ENCODE data around the gene PFKFB3. TPM values are rescaled to one million over a fixed set of nuclear protein-coding genes. Genes with fewer than 3 reads are reported as not detected.

Gene PFKFB3
- total and polyA plus RNA-seq, 2 of the 4 experiments (the other 2 are of a cell fraction), result 34.1 to 45.5 TPM

DNA sequence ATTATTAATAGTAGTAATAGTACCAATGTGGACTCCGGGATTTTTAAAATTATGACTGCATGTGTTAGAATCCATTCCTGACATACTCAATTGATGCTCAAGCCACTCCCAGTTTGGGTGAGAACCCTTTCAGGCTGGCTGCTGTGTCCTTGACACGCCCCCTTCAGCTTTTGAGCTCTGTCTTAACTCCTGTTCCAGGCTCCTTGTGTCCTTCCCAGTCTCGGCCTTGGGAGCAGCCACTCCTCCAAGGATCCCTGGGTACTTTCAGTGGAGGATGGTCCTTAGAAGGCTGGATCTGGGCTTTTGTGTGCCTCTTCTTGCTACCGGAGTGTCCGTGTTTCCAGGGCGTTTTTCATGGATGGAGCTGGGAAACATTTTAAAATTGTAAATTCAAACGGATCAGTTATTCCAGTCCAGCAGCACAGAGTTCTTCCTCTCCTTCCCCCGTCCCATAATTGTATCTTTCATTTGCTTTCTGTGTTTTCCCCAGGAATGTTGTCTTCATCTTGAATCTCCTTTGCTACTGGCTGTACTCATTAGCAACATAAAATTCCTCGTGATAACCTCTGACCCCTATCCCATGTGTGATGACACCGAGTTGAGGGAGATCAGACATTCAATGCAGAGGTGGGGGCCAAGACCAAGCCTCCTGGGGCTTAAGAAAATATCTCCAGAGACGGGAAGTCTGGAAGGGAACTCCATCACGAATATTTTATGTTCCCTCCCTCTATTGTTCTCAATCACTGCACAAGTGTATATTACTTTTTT, 40.0 kb upstream of the PFKFB3 start:
- H2AK5ac ChIP-seq (ENCODE audit: low read depth, low read length), result peak overlapping the region; percentile 91; the same call in 1 of the 2 replicates
- WGBS, 2 experiments (ENCODE audit: extremely low coverage in 2 of 2, insufficient read length in 1 of 2), result 80% methylated on average over 2 of the region's 12 CpGs; no CpG with 5 or more reads in 1 of the 2 experiments
- H3K4me3 ChIP-seq (ENCODE audit: insufficient read depth, low read depth, low read length), result no peak overlapping the region
- H2BK120ac ChIP-seq (ENCODE audit: low read depth, low read length), result 0 out of 2 replicates have a peak overlapping the region, but pooled peaks have one; percentile 31
- CTCF ChIA-PET, result interaction anchor here (0.6 to 1.1 kb wide), 2 partner anchors 39 to 654 kb away, joined by 3 read pairs; no protein-coding TSS in a partner anchor
- H3K27ac ChIP-seq (ENCODE audit: insufficient read depth, low read length), result peak overlapping the region; percentile 27; the same call in 1 of the 2 replicates
- H2BK5ac ChIP-seq (ENCODE audit: low read depth, low read length, poor library complexity, severe bottlenecking), result peak overlapping the region; percentile 65
- TF ChIP-seq CEBPB (IDR thresholded peaks at IDR 0.05; ENCODE audit: low read depth, low read length) (no peak), SMC3 (IDR thresholded peaks at IDR 0.05; ENCODE audit: low read depth, low read length) (no peak)
- no peak overlapping the region for H3K14ac ChIP-seq (replicated peaks; ENCODE audit: low read depth, low read length)
- no peak overlapping the region for H2AFZ ChIP-seq (replicated peaks; ENCODE audit: low read length, poor library complexity)
- H2BK20ac ChIP-seq (ENCODE audit: low read depth, low read length), result no peak overlapping the region
- peak overlapping the region; percentile 82 for H2AK9ac ChIP-seq (replicated peaks; ENCODE audit: low read depth, low read length, poor library complexity)
- 0 out of 2 replicates have a peak, but pooled peaks cover 3% of the 10 kb centered on the region for H3K36me3 ChIP-seq (ENCODE audit: control insufficient read depth, insufficient read depth, low read length)
- no peaks in the 10 kb centered on the region for H3K9me3 ChIP-seq (ENCODE audit: control insufficient read depth, insufficient read depth, low read length)
- H3K4me1 ChIP-seq (ENCODE audit: control insufficient read depth, insufficient read depth, low read length), result peaks cover 11% of the 10 kb centered on the region
- H2BK15ac ChIP-seq (ENCODE audit: low read depth, low read length), result 0 out of 3 replicates have a peak overlapping the region, but pooled peaks have one; percentile 16
- H3K56ac ChIP-seq (ENCODE audit: extremely low read depth, insufficient read depth, low read length), result no peak overlapping the region
- dilution Hi-C loops (cut with HindIII; ENCODE audit: low sequenced_read_pairs, unreplicated experiment) (no loop called here), intact Hi-C loops (cut with micrococcal nuclease) (loop anchor here (5.0 to 10.0 kb wide), 2 partner anchors 40 to 208 kb away; partner anchors contain the start of gene PFKFB3), in situ Hi-C loops (cut with MboI; ENCODE audit: low sequenced_read_pairs) (no loop called here)
- peak overlapping the region; percentile 1 to 68; a peak in 2 of 4 replicates for H4K8ac ChIP-seq (ENCODE audit: low read depth in 2 of 2, low read length in 2 of 2)
- no peak overlapping the region for H3K23ac ChIP-seq (ENCODE audit: low read depth, low read length)
- peaks cover 34 to 77% of the 10 kb centered on the region in 2 experiments for H3K79me1 ChIP-seq (ENCODE audit: low read depth in 1 of 2, low read length in 2 of 2)
- peak overlapping the region; percentile 25; the same call in 1 of the 2 replicates for H4K91ac ChIP-seq (ENCODE audit: insufficient read depth, low read depth, low read length)
- H4K5ac ChIP-seq (ENCODE audit: low read depth, low read length), result peak overlapping the region; percentile 67; the same call in 1 of the 2 replicates
- peak overlapping the region; percentile 8 for H3K4me2 ChIP-seq (ENCODE audit: low read depth, low read length)
- BruUV-seq (replicated peaks), result no TSS peak
- H3K9me1 ChIP-seq (ENCODE audit: insufficient read depth, low read length), result no peaks in the 10 kb centered on the region
- H3K9ac ChIP-seq (ENCODE audit: low read depth, low read length), result peak overlapping the region; percentile 54
- peaks cover 12% of the 10 kb centered on the region for H4K20me1 ChIP-seq (ENCODE audit: insufficient read depth, low read length)
- H3K18ac ChIP-seq (ENCODE audit: low read depth, low read length), result no peak overlapping the region
- DNase-seq, result no peak
- POLR2A ChIA-PET (ENCODE audit: unreplicated experiment), result no interaction called here
- ATAC-seq (ENCODE audit: low read depth), result no peak; the same call in 1 of the 2 replicates
- H3K27me3 ChIP-seq (ENCODE audit: control insufficient read depth, insufficient read depth, low read length), result no peaks in the 10 kb centered on the region
- H3K4ac ChIP-seq (ENCODE audit: low read depth, low read length), result peak overlapping the region; percentile 31; the same call in 1 of the 2 replicates
